ENCODE data around the gene FOXRED2.

- no peak for TF ChIP-seq TEAD4 (IDR thresholded peaks at IDR 0.05; ENCODE audit: low read depth, low read length)
- no peak for TF ChIP-seq YY1 (IDR thresholded peaks at IDR 0.05; ENCODE audit: low read depth, low read length)
- TF ChIP-seq CTCF (IDR thresholded peaks at IDR 0.05; ENCODE audit: control extremely low read depth in 1 of 3, insufficient read depth in 1 of 3, low read depth in 1 of 3, low read length in 3 of 3) = peak in 2 of 3 experiments; percentile 9 to 26; a peak in 2 of 4 replicates
- peak in 1 of 2 experiments; percentile 73; a peak in 2 of 3 replicates for TF ChIP-seq POLR2A (IDR thresholded peaks at IDR 0.05; ENCODE audit: control extremely low read depth in 1 of 2, low read depth in 2 of 2, low read length in 2 of 2)
- TF ChIP-seq EP300 (IDR thresholded peaks at IDR 0.05; ENCODE audit: borderline replicate concordance in 1 of 2, low read depth in 2 of 2, low read length in 2 of 2) = peak in 1 of 2 experiments; percentile 69; a peak in 1 of 3 replicates
- TF ChIP-seq NANOG (IDR thresholded peaks at IDR 0.05; ENCODE audit: insufficient read depth, low read depth, low read length, poor library complexity, severe bottlenecking) = no peak
- TF ChIP-seq CREB1 (IDR thresholded peaks at IDR 0.05) = peak; percentile 79
- no peak for TF ChIP-seq CEBPB (IDR thresholded peaks at IDR 0.05; ENCODE audit: low read depth, low read length)
- TF ChIP-seq GABPA (IDR thresholded peaks at IDR 0.05; ENCODE audit: borderline replicate concordance, insufficient read depth, low read length) = no peak
- TF ChIP-seq JUND (IDR thresholded peaks at IDR 0.05; ENCODE audit: low read length) = no peak
- TF ChIP-seq NRF1 (IDR thresholded peaks at IDR 0.05; ENCODE audit: low read depth, low read length) = peak; percentile 57
- peak; percentile 13; the same call in 1 of the 2 replicates for TF ChIP-seq PHF8 (conservative IDR thresholded peaks at IDR 0.05; ENCODE audit: low read depth, low read length)
Measured at GRCh38 chr22:36454916-36455570, 51.8 kb downstream of the FOXRED2 start.
